SK-N-SH treated with all-trans-retinoic acid at 6 μM for 48 hours (cell line): ENCODE measurements around the gene ZCCHC14.
"Not testable (repeated sequence)": the region's sequence is repeated elsewhere in the genome, so short reads cannot be mapped to it uniquely, and the experiment has no call there.

Source experiments
- BACH2 ChIP-seq: fragments of 250-450 bp; sonication (Bioruptor Pico); IDR thresholded peaks from 2 replicates; pipeline ENCODE4 v1.9.0; 2021; ENCODE audit warnings: mild to moderate bottlenecking, borderline replicate concordance
- RARB ChIP-seq: fragments of 250-450 bp; sonication (Bioruptor Pico); IDR thresholded peaks from 2 replicates; pipeline ENCODE4 v1.8.0; 2021; ENCODE audit warnings: mild to moderate bottlenecking, moderate library complexity
- TOX ChIP-seq: fragments of 250-450 bp; sonication (Bioruptor Pico); IDR thresholded peaks from 2 replicates; pipeline ENCODE4 v1.8.0; 2021; ENCODE audit warnings: mild to moderate bottlenecking, moderate library complexity, borderline replicate concordance
- ZFP3 ChIP-seq: fragments of 250-450 bp; sonication (Bioruptor Pico); IDR thresholded peaks from 2 replicates; pipeline ENCODE4 v1.5.0; 2020; ENCODE audit warnings: mild to moderate bottlenecking, moderate library complexity
- ZFP30 ChIP-seq: fragments of 450-650 bp; formaldehyde crosslinking; IDR thresholded peaks from 2 replicates; pipeline ENCODE4 v1.5.0; 2022; ENCODE audit warnings: mild to moderate bottlenecking, moderate library complexity
- ZNF70 ChIP-seq: fragments of 450-650 bp; formaldehyde crosslinking; IDR thresholded peaks from 2 replicates; pipeline ENCODE4 v1.5.0; 2020; ENCODE audit warnings: mild to moderate bottlenecking, moderate library complexity
- ZNF8 ChIP-seq: fragments of 450-650 bp; formaldehyde crosslinking; IDR thresholded peaks from 2 replicates; pipeline ENCODE4 v1.5.0; 2020; ENCODE audit warnings: mild to moderate bottlenecking, moderate library complexity
- TF ChIP-seq, protein P1 (sequence below): fragments of 250-450 bp; sonication (Bioruptor Pico); IDR thresholded peaks from 2 replicates; pipeline ENCODE4 v1.8.0; 2020; ENCODE audit warnings: mild to moderate bottlenecking, moderate library complexity, borderline replicate concordance
- TF ChIP-seq, protein P2 (sequence below): fragments of 250-450 bp; sonication (Bioruptor Pico); IDR thresholded peaks from 2 replicates; pipeline ENCODE4 v1.5.1; 2020; ENCODE audit warnings: low read depth, mild to moderate bottlenecking, moderate library complexity

DNA sequence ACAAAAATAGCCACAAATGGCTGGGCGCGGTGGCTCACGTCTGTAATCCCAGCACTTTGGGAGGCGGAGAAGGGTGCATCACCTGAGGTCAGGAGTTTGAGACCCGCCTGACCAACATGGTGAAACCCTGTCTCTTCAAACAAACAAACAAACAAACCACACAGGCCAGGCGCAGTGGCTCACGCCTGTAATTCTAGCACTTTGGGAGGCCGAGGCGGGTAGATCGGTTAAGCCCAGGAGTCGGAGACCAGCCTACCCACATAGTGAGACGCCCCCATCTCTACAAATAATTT lies 108.0 kb downstream of the ZCCHC14 start:
- TF ChIP-seq, protein P1, sequence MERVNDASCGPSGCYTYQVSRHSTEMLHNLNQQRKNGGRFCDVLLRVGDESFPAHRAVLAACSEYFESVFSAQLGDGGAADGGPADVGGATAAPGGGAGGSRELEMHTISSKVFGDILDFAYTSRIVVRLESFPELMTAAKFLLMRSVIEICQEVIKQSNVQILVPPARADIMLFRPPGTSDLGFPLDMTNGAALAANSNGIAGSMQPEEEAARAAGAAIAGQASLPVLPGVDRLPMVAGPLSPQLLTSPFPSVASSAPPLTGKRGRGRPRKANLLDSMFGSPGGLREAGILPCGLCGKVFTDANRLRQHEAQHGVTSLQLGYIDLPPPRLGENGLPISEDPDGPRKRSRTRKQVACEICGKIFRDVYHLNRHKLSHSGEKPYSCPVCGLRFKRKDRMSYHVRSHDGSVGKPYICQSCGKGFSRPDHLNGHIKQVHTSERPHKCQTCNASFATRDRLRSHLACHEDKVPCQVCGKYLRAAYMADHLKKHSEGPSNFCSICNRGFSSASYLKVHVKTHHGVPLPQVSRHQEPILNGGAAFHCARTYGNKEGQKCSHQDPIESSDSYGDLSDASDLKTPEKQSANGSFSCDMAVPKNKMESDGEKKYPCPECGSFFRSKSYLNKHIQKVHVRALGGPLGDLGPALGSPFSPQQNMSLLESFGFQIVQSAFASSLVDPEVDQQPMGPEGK (CRISPR knock-in tag): not testable (repeated sequence)
- TF ChIP-seq RARB; ZNF70 (CRISPR knock-in tag); ZFP3; TOX (CRISPR knock-in tag); ZNF8 (CRISPR knock-in tag); ZFP30 (CRISPR knock-in tag); BACH2 (CRISPR knock-in tag): not testable (repeated sequence)
- TF ChIP-seq, protein P2, sequence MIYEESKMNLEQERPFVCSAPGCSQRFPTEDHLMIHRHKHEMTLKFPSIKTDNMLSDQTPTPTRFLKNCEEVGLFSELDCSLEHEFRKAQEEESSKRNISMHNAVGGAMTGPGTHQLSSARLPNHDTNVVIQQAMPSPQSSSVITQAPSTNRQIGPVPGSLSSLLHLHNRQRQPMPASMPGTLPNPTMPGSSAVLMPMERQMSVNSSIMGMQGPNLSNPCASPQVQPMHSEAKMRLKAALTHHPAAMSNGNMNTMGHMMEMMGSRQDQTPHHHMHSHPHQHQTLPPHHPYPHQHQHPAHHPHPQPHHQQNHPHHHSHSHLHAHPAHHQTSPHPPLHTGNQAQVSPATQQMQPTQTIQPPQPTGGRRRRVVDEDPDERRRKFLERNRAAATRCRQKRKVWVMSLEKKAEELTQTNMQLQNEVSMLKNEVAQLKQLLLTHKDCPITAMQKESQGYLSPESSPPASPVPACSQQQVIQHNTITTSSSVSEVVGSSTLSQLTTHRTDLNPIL: not testable (repeated sequence)
